HG02970 (cell line): ENCODE results near the gene ROBO2.

Experiments used
- ATAC-seq: cut with Tn5 transposase; IDR thresholded peaks from one replicate; pipeline ENCODE4 v1.9.1; 2021; ENCODE audit warnings: mild to moderate bottlenecking, moderate library complexity, moderate number of reproducible peaks; ENCODE audit not compliant: unreplicated experiment, low FRiP score

ROBO2 gene

GRCh38 chr3:77052051-77052501 is 12.2 kb downstream of the ROBO2 start:
- no peak for ATAC-seq

GRCh38 chr3:77052733-77053670 is 13.1 kb downstream of the ROBO2 start:
- no peak for ATAC-seq

- no peak for ATAC-seq
Observed at GRCh38 chr3:77053795-77054194, 13.9 kb downstream of the ROBO2 start.

GRCh38 chr3:77055841-77056341 is 16.0 kb downstream of the ROBO2 start:
- ATAC-seq = no peak

GRCh38 chr3:77059354-77059753 is 19.5 kb downstream of the ROBO2 start:
- no peak for ATAC-seq

GRCh38 chr3:77063423-77063822 is 23.5 kb downstream of the ROBO2 start:
- ATAC-seq = no peak

- ATAC-seq = no peak
Observed at GRCh38 chr3:77065750-77066149, 25.9 kb downstream of the ROBO2 start.

- no peak for ATAC-seq
Observed at GRCh38 chr3:77066829-77067228, 26.9 kb downstream of the ROBO2 start.

- ATAC-seq = no peak
Observed at GRCh38 chr3:77068808-77069207, 28.9 kb downstream of the ROBO2 start.

- no peak for ATAC-seq
Observed at GRCh38 chr3:77071364-77071763, 31.5 kb downstream of the ROBO2 start.

- ATAC-seq = no peak
Observed at GRCh38 chr3:77071809-77072208, 31.9 kb downstream of the ROBO2 start.

- no peak for ATAC-seq
Observed at GRCh38 chr3:77072232-77072631, 32.3 kb downstream of the ROBO2 start.

GRCh38 chr3:77078279-77078678 is 38.4 kb downstream of the ROBO2 start:
- no peak for ATAC-seq

GRCh38 chr3:77079988-77080610 is 40.2 kb downstream of the ROBO2 start:
- ATAC-seq = no peak

- no peak for ATAC-seq
Observed at GRCh38 chr3:77081240-77081661, 41.4 kb downstream of the ROBO2 start.

- ATAC-seq = no peak
Observed at GRCh38 chr3:77084511-77084910, 44.6 kb downstream of the ROBO2 start.

GRCh38 chr3:77086408-77086807 is 46.5 kb downstream of the ROBO2 start:
- no peak for ATAC-seq

GRCh38 chr3:77091809-77092208 is 51.9 kb downstream of the ROBO2 start:
- ATAC-seq = no peak

GRCh38 chr3:77093101-77093500 is 53.2 kb downstream of the ROBO2 start:
- ATAC-seq = no peak

GRCh38 chr3:77096145-77096544 is 56.2 kb downstream of the ROBO2 start:
- ATAC-seq = no peak
